Measurements from ENCODE around the gene MACO1. TPM values are rescaled to one million over a fixed set of nuclear protein-coding genes. Genes with fewer than 3 reads are reported as not detected.
"Not testable (repeated sequence)": the region's sequence is repeated elsewhere in the genome, so short reads cannot be mapped to it uniquely, and the experiment has no call there.

Gene MACO1
- total RNA-seq, 1 donor from 2014 or later = 10.3 TPM

DNA sequence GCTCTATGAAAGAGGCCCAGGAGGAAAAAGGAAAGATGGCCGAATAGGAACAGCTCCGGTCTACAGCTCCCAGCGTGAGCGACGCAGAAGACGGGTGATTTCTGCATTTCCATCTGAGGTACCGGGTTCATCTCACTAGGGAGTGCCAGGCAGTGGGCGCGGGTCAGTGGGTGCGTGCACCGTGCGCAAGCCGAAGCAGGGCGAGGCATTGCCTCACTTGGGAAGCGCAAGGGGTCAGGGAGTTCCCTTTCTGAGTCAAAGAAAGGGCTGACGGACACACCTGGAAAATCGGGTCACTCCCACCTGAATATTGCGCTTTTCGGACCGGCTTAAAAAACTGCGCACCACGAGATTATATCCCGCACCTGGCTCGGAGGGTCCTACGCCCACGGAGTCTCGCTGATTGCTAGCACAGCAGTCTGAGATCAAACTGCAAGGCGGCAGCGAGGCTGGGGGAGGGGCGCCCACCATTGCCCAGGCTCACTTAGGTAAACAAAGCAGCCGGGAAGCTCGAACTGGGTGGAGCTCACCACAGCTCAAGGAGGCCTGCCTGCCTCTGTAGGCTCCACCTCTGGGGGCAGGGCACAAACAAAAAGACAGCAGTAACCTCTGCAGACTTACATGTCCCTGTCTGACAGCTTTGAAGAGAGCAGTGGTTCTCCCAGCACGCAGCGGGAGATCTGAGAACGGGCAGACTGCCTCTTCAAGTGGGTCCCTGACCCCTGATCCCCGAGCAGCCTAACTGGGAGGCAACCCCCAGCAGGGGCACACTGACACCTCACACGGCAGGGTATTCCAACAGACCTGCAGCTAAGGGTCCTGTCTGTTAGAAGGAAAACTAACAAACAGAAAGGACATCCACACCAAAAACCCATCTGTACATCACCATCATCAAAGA lies 76.1 kb downstream of the MACO1 start:
- intact Hi-C loops (cut with DNase I); DNase-seq (ENCODE audit: low spot score): not testable (repeated sequence)

DNA sequence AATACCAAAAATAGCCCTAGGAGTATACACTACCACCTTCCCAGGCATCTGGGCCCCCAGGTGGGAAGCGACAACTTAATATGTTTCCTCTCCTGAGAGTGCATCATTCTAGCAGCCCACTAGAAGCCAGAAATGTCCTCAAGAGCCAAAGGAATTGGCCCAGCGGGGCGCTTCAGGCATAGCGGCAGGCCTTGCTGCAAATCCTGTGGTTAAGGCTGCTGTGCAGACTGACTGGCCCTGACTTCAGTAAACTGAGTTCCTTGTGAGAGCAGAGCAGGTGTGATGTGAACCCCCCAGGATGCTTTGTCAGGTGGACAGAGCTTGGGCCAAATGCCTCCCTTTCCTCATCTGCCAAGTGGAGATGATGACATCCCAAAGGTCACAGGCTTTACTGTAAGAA lies 83.0 kb downstream of the MACO1 start:
- intact Hi-C loops (cut with DNase I) = no loop called here
- no peak for DNase-seq (ENCODE audit: low spot score)

DNA sequence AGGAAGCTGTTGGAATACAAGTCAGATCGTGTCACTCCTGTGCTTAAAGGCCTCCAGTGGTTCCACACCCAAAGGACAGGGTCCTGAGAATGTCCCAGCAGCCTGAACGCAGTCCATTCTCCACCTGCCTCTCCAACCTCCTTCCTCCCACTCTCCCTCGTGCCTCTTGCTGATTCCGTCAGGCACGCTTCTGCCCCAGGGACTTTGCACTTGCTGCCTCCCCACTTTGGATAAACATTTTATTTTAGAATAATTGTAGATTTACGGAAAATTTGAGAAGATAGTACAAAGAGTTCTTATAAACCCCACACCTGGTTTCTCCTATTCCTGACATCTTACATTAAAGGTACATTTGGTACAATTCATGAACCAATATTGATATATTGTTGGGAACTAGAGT lies 84.3 kb downstream of the MACO1 start:
- intact Hi-C loops (cut with DNase I) = loop anchor here (5.0 kb wide), 1 partner anchor 113 kb away; no protein-coding TSS in a partner anchor
- no peak for DNase-seq (ENCODE audit: low spot score)

DNA sequence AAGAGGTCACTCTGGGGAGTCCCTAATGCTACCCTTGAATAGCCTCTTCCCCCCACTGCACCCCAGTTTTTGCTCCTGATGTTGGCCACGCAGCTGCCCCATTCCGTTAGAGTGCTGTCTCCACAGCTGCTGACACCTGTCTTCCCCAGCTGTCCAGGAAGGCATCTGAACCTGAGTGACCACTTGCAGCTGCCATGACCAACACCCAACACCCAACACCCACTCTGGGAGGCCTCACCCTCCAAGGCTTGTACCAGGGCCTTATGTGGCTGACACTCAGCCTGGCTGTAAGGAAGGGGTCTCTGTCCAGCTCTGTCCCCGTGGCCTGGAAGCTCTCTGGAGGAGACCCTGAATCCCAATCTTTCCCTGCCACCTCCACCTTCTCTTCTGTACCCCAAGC lies 86.0 kb downstream of the MACO1 start:
- DNase-seq (ENCODE audit: low spot score) = no peak
- intact Hi-C loops (cut with DNase I) = loop anchor here (5.0 kb wide), 1 partner anchor 114 kb away; no protein-coding TSS in a partner anchor

DNA sequence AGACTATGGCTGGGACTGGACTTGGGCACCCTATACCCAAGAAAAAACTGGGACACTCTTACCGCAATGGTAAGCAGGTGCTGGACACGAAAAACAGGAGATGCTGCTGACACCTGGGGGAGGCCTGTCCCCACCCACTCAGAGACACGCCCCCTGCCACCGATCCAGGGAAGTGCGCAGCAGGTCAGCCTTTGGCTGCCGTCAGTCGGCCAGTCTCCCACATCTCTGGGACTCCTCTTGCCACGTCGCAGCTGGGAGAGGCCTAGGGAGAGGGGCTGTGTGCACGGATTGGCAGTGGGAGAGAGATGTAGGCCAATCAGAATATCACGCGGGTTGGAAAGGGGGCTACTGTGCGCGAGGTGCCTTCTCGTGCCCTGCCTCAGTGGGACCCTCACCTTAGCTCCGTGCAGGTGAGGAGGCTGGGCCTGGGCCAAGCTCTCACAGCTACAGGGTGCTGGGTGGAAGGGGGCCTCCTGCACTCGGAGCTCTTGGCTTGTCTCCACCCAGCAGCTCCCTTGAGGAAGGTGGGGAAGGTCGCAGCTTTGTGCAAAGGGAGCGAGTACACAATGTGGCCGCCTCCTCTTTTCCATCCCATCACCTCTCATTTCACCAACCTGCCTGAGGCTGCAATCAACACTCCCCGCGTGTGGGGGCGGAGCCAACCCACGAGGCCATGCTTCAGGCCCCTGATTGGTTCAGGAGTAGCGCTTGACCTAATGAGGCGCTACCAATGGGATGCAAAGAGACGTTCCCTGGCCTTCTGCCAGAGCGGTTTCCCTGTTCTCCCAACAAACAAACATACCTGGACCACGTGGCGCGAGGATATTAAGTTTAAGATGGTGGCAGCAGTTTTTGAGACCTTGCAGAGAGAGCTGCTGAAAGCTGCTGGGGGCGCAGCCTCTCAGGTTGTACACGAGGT lies 87.0 kb downstream of the MACO1 start:
- intact Hi-C loops (cut with DNase I) = loop anchor here (5.0 kb wide), 1 partner anchor 115 kb away; no protein-coding TSS in a partner anchor

DNA sequence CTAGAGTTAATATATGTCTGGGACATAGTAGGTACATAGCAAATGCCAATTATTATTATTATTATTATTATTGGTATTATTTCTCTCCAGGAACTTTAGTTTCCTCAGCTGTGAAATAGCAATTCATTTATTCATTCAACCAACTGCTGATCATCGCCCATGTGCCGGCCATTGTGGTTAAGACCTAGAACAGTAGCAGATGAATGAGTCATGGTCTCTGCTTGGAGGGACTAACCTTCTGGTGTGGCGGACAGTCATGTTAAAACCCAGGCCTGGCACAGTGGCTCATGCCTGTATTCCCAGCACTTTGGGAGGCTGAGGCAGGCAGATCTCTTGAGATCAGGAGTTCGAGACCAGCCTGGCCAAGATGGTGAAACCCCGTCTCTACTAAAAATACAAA lies 88.9 kb downstream of the MACO1 start:
- DNase-seq (ENCODE audit: low spot score) = no peak

More for the DNA sequence above, 87.0 kb downstream of the MACO1 start:
- DNase-seq (ENCODE audit: low spot score) = no peak

DNA sequence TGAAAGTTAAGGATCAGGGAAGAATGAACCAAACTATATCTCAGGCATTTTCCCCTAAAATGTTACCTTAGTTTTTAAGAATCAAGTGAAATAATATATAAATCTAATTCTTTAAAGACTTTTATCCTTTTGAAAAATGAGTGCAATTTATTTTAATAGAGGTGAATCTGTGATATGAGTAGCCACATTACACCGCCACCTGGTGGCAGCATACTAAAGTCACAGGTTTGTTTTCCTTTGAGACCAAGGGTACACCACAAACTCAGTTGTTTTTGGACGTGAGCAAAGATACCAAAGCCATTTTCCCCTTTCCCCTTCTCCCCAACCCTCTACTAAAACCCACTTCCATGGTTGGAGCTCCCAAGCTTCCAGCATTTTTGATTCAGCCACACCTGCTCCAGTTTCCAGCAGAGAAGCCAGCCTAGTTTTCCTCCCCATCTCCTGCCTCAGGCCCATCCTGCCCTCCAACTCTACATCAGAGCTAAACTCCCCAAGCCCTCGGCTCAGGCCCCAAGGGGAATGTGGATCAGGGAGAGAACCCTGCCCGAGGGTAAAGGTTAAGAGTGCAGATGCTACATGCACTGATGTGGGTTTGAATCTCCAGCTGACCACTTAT lies 89.9 kb downstream of the MACO1 start:
- intact Hi-C loops (cut with DNase I) = no loop called here
- DNase-seq (ENCODE audit: low spot score) = no peak

More for the DNA sequence above, 88.9 kb downstream of the MACO1 start:
- intact Hi-C loops (cut with DNase I) = loop anchor here (5.0 kb wide), 1 partner anchor 117 kb away; no protein-coding TSS in a partner anchor

DNA sequence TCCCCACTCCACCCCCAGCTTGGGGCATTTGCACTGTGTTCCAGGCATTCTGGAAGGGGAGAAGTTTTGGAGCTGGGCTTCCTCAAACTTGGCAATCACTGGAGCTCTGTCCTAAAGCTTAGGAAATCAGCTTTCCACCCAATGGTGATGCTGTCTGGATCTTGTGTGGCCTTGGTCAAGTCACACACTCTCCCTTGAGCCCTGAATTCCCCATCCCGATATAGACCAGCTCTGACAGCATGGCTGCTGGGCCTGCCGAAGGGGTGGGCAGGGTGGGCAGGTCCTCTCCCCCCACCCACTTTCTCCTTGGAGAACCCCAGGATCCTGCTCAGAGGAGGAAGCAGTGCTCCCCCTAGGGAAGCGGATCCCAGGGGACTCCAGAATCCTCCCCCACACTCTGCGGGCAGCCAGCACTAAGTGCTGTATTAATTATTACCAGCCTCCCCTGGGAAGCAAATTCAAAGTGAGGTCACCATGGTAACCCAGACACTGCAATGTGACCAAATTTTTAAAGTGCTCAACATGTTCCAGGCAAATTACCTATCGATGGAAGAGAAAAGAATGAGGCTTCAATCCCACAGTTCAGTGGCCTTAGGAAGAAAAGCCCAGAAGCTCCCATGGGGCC lies 91.4 kb downstream of the MACO1 start:
- intact Hi-C loops (cut with DNase I) = no loop called here
- no peak for DNase-seq (ENCODE audit: low spot score)

DNA sequence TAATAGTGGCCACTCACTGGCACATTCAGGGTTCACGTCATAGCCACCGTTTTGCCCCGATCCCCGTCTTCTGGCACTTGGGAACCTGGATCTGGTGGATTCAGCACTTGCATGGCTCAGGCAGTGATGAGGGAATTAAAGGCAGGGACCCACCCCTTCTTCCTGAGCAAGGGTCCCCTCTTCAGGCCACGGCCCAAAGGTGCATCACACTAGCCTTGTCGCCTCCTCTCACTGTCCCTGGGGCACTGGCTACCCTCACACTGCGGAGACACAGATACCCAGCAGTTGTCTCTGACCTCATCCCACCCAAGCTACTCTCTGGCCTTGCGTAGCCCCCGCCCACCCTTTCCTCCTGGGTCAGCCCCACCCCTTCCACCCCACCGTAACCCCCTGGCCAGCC lies 92.8 kb downstream of the MACO1 start:
- no peak for DNase-seq (ENCODE audit: low spot score)
- intact Hi-C loops (cut with DNase I) = no loop called here

DNA sequence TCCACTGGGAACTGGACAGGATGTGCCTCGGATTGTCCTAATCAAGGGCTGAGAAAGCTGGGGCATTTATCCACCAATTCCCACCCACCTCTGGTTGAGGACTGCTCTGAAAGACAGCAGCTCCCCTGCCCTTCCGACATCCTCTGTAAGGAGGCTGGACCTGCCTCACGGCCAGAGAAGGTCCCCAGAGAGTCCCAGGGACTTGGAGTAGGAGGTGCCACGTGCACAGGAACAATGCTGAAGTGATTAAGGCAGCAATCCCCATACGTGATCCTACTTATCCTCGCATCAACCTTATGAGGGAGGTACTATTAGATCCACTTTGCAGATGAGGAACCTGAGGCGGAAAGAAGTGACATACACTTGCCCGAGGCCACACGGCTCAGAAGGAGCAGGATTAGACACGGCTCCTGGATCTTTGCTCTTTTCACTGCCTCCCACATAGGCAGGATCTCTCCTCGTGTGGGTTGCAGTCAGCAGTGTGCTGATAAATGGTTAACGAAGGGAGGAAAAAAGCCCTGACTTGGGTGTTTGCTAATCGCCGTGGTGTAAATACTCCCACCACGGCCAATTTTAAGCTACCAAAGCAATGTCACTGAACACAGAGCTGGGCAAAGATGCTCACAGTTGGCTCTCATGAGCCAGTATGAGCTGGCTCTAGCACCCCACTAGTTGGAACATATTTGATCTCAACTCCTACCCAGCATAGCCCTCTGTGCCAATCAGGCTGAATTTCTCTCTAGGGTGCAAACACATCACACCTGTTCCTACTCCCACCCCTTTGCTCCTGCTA lies 94.1 kb downstream of the MACO1 start:
- intact Hi-C loops (cut with DNase I) = no loop called here

DNA sequence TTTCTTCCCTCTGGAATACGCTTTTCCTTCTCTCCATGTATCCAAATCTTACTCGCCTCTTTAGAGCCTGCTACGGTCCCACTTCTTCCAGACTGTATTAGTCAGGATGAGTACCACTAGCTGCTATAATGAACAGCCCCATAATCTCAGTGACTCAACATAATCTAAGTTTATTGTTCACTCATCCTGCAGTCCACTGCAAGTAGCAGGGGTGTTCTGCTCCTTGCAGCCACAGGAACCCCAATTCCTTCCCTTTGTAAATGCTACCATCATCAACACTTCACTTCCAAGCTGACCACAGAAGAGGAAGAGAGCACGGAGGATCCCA lies 94.6 kb downstream of the MACO1 start:
- no peak for DNase-seq (ENCODE audit: low spot score)
- intact Hi-C loops (cut with DNase I) = no loop called here

More for the DNA sequence above, 94.1 kb downstream of the MACO1 start:
- no peak for DNase-seq (ENCODE audit: low spot score)

DNA sequence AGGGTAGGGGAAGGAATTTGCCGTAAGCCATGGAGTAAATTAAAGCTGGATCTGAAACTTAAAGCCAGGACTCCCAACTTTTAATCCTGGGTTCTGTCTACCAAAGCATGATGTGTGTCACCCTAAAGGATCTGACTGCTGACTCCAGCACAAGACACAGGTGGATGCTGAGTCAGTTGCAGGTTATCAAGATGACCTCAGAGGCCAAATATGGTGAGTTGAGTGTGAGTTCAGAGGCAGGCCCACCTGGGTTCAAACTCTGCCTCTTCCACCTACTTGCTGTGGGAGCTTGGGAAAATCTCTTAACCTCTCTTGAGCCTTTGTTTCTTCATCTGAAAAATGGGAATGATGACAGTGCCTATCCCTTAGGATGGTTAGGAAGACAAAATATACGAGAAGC lies 96.1 kb downstream of the MACO1 start:
- no peak for DNase-seq (ENCODE audit: low spot score)
- intact Hi-C loops (cut with DNase I) = no loop called here

DNA sequence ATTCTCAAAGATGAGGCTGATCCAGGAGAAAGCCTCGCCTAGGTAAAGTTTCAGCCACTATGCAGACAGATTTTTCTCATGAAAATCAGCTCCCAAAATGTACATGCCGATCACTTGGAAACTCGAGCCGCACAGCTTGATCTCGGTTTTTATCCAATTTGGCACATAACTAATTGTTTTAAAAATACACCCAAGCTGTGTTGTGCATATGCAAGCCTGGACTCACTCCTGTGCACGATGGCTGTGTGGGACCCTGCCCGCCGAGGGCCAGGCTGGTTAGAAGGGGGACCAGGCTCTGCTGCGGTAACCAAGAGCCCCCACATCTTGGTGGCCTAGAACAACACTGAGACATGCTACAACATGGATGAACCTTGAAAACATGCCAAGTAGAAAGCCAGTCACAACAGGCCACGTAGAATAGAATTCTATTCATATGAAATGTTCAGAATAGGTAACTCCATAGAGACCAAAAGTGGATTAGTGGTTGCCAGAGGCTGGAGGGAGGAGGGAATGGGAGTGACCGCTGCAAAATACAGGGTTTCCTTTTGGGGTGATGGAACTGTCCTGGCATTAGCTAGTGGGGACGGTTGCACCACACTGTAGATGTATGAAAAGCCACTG lies 96.6 kb downstream of the MACO1 start:
- no peak for DNase-seq (ENCODE audit: low spot score)
- intact Hi-C loops (cut with DNase I) = no loop called here

DNA sequence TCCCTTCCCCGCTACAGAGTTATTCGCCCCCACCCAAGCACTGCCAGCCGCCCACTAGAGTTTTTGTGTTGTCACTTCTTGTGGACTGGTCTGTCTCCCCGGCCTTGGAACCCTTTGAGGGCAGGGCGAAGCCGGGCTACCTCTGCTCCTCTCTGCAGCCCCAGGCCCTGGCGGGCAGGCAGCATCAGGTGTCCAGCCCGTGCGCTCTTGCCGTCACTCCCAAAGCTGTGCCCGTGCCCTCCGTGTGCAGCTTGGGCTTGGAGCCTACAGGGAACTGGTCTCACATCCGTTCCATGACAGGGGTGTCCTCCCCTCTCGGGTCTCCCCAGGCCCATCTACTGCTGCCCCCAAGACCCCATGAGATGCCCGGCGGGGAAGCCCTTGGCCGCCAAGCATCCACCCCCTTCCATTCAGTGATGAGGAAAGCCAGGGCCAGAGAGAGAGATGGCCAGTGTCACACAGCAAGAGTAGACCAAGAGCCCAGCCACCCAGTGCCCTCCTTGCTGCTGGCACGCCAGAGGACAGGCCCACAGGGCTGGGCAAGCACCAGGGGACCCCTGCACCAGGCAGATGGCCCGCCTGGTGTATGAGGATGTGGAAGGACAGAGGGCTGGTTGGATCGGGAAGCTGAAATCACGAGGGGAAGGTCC lies 97.4 kb downstream of the MACO1 start:
- DNase-seq (ENCODE audit: low spot score) = no peak

DNA sequence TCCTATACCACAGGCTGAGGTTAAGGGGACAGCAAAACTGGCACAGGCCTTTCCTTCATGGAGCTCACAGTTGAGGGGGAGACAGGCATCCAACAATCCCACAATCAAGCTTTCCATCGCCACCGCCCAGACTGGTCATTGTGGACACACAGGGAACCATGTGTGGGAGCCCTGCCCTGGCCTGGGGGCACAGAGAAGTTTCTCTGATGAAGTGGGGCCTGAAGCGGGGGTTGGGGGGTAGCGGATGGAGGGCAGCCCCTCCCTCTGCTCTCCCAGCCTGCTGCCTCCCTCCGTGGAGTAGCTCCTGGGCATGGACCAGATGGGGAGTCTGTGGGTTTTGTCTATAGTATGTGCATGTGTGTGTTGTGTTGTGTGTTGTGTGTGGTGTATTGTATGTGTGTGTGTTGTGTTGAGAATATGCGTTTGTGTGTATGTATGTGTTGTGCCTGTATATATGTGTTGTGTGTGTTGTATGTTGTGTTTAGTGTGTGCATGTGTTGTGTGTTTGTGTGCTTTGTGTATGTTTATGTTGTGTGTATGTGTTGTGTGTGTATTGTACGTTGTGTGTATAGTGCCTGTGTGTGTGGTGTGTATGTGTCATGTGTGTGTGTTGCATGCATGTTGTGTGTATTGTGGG lies 98.3 kb downstream of the MACO1 start:
- intact Hi-C loops (cut with DNase I) = no loop called here
- DNase-seq (ENCODE audit: low spot score) = no peak

More for the DNA sequence above, 97.4 kb downstream of the MACO1 start:
- intact Hi-C loops (cut with DNase I) = no loop called here

DNA sequence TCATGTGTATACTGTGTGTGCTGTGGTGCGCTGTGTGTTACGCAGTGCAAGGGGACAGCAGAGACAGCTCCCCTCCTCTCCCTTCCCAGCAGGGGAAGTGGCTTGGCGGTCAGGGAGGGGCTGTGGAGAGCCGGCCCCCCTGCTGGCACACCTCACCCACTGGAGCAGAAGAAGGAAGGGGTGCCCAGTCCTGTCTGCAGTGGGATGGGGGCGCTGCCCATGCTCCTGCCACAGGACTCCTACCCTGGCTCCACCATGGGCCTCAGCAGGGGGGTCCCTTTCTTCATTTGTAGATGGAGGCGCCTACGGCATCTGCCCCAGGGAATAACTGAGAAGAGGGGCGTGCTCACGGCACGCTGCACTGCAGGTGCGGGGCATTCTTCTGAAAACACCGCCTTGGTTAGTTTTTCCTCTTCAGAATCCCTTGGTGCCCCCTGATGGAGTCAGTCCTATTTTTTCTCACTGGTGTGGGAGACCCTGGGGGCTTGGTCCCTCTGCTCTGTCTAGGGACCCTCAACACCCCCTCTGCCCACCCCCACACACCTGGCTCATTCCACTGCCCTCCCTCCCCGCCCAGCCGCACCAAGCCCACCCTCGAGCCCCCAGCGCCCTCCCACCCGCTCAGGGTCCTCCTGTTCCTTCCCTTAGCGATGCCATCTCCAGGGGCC lies 99.0 kb downstream of the MACO1 start:
- intact Hi-C loops (cut with DNase I) = no loop called here
- no peak for DNase-seq (ENCODE audit: low spot score)

Measured in cardiac septum (tissue), 1 donor.